HL-60 (cell line): Measurements from ENCODE around the gene CAMTA1.

Source experiments
- GABPA ChIP-seq: IDR thresholded peaks from 2 replicates; pipeline ENCODE4 v1.6.1; 2012; ENCODE audit warnings: low read depth
- POLR2AphosphoS5 ChIP-seq: IDR thresholded peaks from 2 replicates; pipeline ENCODE4 v1.6.1; 2012; ENCODE audit warnings: low read depth
- REST ChIP-seq: IDR thresholded peaks from 2 replicates; pipeline ENCODE4 v1.6.1; 2012; ENCODE audit warnings: low read depth; ENCODE audit not compliant: insufficient replicate concordance
- TF ChIP-seq, protein P1 (sequence below): IDR thresholded peaks from one replicate; pipeline ENCODE4 v1.5.1; 2011; ENCODE audit warnings: low read length, control low read depth, inconsistent platforms; ENCODE audit not compliant: insufficient read depth

DNA sequence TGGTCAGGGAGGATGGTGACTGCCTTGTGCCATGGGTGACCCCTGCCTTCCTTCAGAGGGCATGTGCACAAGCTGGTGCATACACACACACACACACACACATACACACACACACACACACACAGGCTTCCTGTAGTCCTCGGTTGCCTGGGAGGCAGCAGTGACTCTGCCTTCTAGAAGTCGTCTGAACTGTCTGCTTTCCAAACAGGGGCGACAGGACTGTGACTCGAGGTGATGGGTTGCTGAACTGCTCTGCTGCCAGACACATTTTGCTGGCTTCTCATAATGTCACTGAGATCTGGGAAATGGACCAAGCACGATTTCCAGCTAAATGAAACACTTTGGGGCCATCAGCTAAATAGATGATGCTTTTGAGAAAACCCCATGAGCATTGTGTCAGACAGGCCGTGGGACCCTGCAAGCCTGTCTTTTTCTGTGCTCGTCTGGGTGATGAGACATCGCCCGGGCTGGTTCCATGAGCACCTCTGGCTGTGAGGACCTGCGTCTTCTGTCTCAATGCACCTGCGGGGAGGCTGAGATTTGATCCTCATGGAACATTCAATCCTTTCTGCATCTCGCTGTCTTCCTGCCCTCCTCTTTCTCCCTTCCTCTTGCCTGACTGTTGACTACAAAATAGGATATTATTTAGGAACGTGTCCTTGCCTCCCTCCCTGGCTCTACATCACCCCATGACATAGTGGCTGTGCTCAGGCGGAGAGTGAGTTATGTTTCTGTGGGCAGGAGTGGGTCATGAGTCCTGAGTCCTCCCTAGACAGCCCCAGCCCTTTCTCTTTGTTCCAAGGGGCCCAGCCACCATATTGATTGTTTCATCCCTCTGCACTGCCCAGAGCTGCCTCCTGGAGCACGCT is 436.8 kb downstream of the CAMTA1 start:
- TF ChIP-seq POLR2AphosphoS5 (no peak), REST (no peak), GABPA (no peak)
- TF ChIP-seq, protein P1, sequence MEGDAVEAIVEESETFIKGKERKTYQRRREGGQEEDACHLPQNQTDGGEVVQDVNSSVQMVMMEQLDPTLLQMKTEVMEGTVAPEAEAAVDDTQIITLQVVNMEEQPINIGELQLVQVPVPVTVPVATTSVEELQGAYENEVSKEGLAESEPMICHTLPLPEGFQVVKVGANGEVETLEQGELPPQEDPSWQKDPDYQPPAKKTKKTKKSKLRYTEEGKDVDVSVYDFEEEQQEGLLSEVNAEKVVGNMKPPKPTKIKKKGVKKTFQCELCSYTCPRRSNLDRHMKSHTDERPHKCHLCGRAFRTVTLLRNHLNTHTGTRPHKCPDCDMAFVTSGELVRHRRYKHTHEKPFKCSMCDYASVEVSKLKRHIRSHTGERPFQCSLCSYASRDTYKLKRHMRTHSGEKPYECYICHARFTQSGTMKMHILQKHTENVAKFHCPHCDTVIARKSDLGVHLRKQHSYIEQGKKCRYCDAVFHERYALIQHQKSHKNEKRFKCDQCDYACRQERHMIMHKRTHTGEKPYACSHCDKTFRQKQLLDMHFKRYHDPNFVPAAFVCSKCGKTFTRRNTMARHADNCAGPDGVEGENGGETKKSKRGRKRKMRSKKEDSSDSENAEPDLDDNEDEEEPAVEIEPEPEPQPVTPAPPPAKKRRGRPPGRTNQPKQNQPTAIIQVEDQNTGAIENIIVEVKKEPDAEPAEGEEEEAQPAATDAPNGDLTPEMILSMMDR, result no peak
